H9 (cell line): ENCODE measurements around the gene MGST2. TPM values are rescaled to one million over a fixed set of nuclear protein-coding genes. Genes with fewer than 3 reads are reported as not detected.

Source experiments
- DNase-seq: peaks from one replicate; pipeline ENCODE4 v3.0.0-alpha.2; 2017
- H2AFZ ChIP-seq: one replicate; pipeline ENCODE4 v1.6.1; 2013; ENCODE audit warnings: mild to moderate bottlenecking, low read length, control low read depth, moderate library complexity
- H2AK5ac ChIP-seq: 2 replicates; pipeline ENCODE4 v1.6.1; 2013; ENCODE audit warnings: low read length, control low read depth, mixed read lengths; ENCODE audit not compliant: insufficient read length
- H2BK120ac ChIP-seq: one replicate; pipeline ENCODE4 v1.6.1; 2013; ENCODE audit warnings: low read depth, mild to moderate bottlenecking, low read length, control low read depth, inconsistent platforms; ENCODE audit not compliant: poor library complexity, severe bottlenecking
- H2BK12ac ChIP-seq: 2 replicates; pipeline ENCODE4 v1.6.1; 2013; ENCODE audit warnings: low read length, control low read depth, mixed read lengths, low read depth; ENCODE audit not compliant: insufficient read length
- H2BK15ac ChIP-seq: 2 replicates; pipeline ENCODE4 v1.6.1; 2013; ENCODE audit warnings: low read depth, low read length, control low read depth
- H2BK20ac ChIP-seq: one replicate; pipeline ENCODE4 v1.6.1; 2013; ENCODE audit warnings: low read depth, mild to moderate bottlenecking, low read length, control low read depth, inconsistent platforms; ENCODE audit not compliant: poor library complexity, severe bottlenecking
- H2BK5ac ChIP-seq: 2 replicates; pipeline ENCODE4 v1.6.1; 2013; ENCODE audit warnings: low read length, control low read depth, mixed read lengths; ENCODE audit not compliant: insufficient read length
- H3K14ac ChIP-seq: 2 replicates; pipeline ENCODE4 v1.6.1; 2013; ENCODE audit warnings: low read length, control low read depth; ENCODE audit not compliant: insufficient read depth
- H3K18ac ChIP-seq: 2 replicates; pipeline ENCODE4 v1.6.1; 2013; ENCODE audit warnings: low read depth, mild to moderate bottlenecking, mixed read lengths, low read length, control low read depth; ENCODE audit not compliant: insufficient read length
- H3K23ac ChIP-seq: 2 replicates; pipeline ENCODE4 v1.6.1; 2013; ENCODE audit warnings: low read length, control low read depth, mixed read lengths, low read depth; ENCODE audit not compliant: insufficient read length
- H3K23me2 ChIP-seq: 2 replicates; pipeline ENCODE4 v1.6.1; 2013; ENCODE audit warnings: low read depth, mild to moderate bottlenecking, mixed read lengths, low read length, control low read depth; ENCODE audit not compliant: insufficient read length, poor library complexity, severe bottlenecking
- H3K27ac ChIP-seq: 2 replicates; pipeline ENCODE4 v1.5.1; 2013; ENCODE audit warnings: low read length, control low read depth, mixed read lengths, low read depth; ENCODE audit not compliant: insufficient read length
- H3K27me3 ChIP-seq: 2 replicates; pipeline ENCODE4 v1.6.1; 2013; ENCODE audit warnings: low read length, control low read depth, inconsistent platforms; ENCODE audit not compliant: insufficient read depth
- H3K4ac ChIP-seq: 2 replicates; pipeline ENCODE4 v1.6.1; 2013; ENCODE audit warnings: low read depth, mild to moderate bottlenecking, control low read depth, inconsistent platforms, low read length, moderate library complexity
- H3K4me1 ChIP-seq: 2 replicates; pipeline ENCODE4 v1.6.1; 2013; ENCODE audit warnings: low read length, control low read depth, inconsistent platforms; ENCODE audit not compliant: insufficient read depth
- H3K4me2 ChIP-seq: 2 replicates; pipeline ENCODE4 v1.6.1; 2013; ENCODE audit warnings: low read length, control low read depth, mixed read lengths; ENCODE audit not compliant: insufficient read length, insufficient read depth
- H3K56ac ChIP-seq: 2 replicates; pipeline ENCODE4 v1.6.1; 2013; ENCODE audit warnings: low read depth, mild to moderate bottlenecking, mixed read lengths, low read length, control low read depth; ENCODE audit not compliant: insufficient read length
- H3K79me1 ChIP-seq: 2 replicates; pipeline ENCODE4 v1.6.1; 2013; ENCODE audit warnings: low read depth, mild to moderate bottlenecking, moderate library complexity, low read length, control low read depth, inconsistent platforms; ENCODE audit not compliant: insufficient read depth, poor library complexity, severe bottlenecking
- H3K79me2 ChIP-seq: 2 replicates; pipeline ENCODE4 v1.6.1; 2013; ENCODE audit warnings: low read length, control low read depth, inconsistent platforms; ENCODE audit not compliant: insufficient read depth
- H3K9ac ChIP-seq: 2 replicates; pipeline ENCODE4 v1.6.1; 2013; ENCODE audit warnings: low read length, control low read depth, mixed read lengths; ENCODE audit not compliant: insufficient read length; ENCODE audit errors: extremely low read depth
- H3K9me3 ChIP-seq: one replicate; pipeline ENCODE4 v1.6.1; 2013; ENCODE audit warnings: low read depth, low read length, inconsistent platforms; ENCODE audit not compliant: control insufficient read depth
- H3T11ph ChIP-seq: one replicate; pipeline ENCODE4 v1.6.1; 2013; ENCODE audit warnings: mild to moderate bottlenecking, low read length, control low read depth, inconsistent platforms
- H4K20me1 ChIP-seq: one replicate; pipeline ENCODE4 v1.6.1; 2013; ENCODE audit not compliant: control insufficient read depth, insufficient read length, insufficient read depth
- H4K5ac ChIP-seq: 2 replicates; pipeline ENCODE4 v1.6.1; 2013; ENCODE audit warnings: low read depth, mild to moderate bottlenecking, mixed read lengths, low read length, control low read depth; ENCODE audit not compliant: insufficient read length
- H4K8ac ChIP-seq: replicated peaks from 2 replicates; pipeline ENCODE4 v1.6.1; 2013; ENCODE audit warnings: low read length, control low read depth, mixed read lengths, low read depth; ENCODE audit not compliant: insufficient read length
- H4K91ac ChIP-seq: 2 replicates; pipeline ENCODE4 v1.6.1; 2013; ENCODE audit warnings: low read depth, mild to moderate bottlenecking, moderate library complexity, mixed read lengths, low read length, control low read depth; ENCODE audit not compliant: insufficient read length
- H3K27ac Mint-ChIP-seq, 3 experiments: 2 replicates in 2 of 3; 3 replicates in 1 of 3; pipeline ENCODE4 v1.8.0; 2020 to 2021; ENCODE audit warnings: mixed read lengths in 3 of 3, mild to moderate bottlenecking in 1 of 3, moderate library complexity in 1 of 3
- H3K27me3 Mint-ChIP-seq: 2 replicates; pipeline ENCODE4 v1.8.0; 2021; ENCODE audit warnings: low read depth, mild to moderate bottlenecking, moderate library complexity, mixed read lengths
- H3K36me3 Mint-ChIP-seq, 3 experiments: 2 replicates in 2 of 3; 3 replicates in 1 of 3; pipeline ENCODE4 v1.8.0; 2020 to 2021; ENCODE audit warnings: low read depth in 3 of 3, mixed read lengths in 3 of 3; ENCODE audit not compliant: insufficient read depth in 1 of 3
- H3K4me1 Mint-ChIP-seq, 2 experiments: 2 replicates each; pipeline ENCODE4 v1.8.0; 2020; ENCODE audit warnings: mixed read lengths in 2 of 2
- H3K4me3 Mint-ChIP-seq, 2 experiments: 2 replicates in 1 of 2; 3 replicates in 1 of 2; pipeline ENCODE4 v1.8.0; 2020 to 2021; ENCODE audit warnings: mild to moderate bottlenecking in 2 of 2, mixed read lengths in 2 of 2, moderate library complexity in 1 of 2
- H3K9me3 Mint-ChIP-seq, 2 experiments: 2 replicates in 1 of 2; 3 replicates in 1 of 2; pipeline ENCODE4 v1.8.0; 2020; ENCODE audit warnings: mild to moderate bottlenecking in 2 of 2, mixed read lengths in 2 of 2, moderate library complexity in 1 of 2
- CTCF ChIP-seq: fragments of 200-600 bp; sonication (generic); conservative IDR thresholded peaks from 3 replicates; pipeline ENCODE4 v1.8.0; 2021; ENCODE audit warnings: antibody characterized with exemption, mild to moderate bottlenecking
- WGBS: extraction: QIAGEN DNeasy Blood & Tissue Kit; methylation state at CpG from one replicate; pipeline ENCODE4 v1.1.7; 2013; ENCODE audit warnings: missing lambda C conversion rate, low lambda C conversion rate, mixed read lengths; ENCODE audit not compliant: insufficient read length; ENCODE audit errors: extremely low coverage; 5-methylcytosine and 5-hydroxymethylcytosine counted together
- total RNA-seq: library from RNA; stranded (reverse); gene quantifications from 2 replicates; pipeline ENCODE4 v1.2.1, GENCODE V29; 2021

MGST2 gene
- total RNA-seq, 1 experiment from 2014 or later = 6.4 TPM

DNA sequence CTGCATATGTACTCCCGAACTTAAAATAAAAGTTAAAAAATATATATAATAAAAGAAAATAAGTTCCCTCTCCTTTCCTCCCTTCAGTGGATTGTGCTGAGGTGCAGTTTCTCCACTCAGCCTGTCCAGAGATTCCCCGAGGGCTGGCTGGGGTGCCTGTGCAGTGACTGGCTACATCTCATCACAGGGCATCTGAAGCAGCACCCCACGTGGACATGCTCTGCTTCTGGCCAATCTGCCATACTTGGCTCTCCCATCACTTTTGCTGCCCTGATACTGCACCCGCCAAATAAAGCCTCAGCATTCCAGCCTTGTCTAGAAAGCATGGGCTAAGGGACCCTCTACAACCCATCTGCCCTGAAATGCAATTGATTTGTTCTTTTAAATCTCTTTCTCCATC lies 11.1 kb upstream of the MGST2 start:
- H3K27ac Mint-ChIP-seq = no peak overlapping the region
- Histone ChIP-seq H4K20me1 (peaks cover 3% of the 10 kb centered on the region), H2AK5ac (no peak overlapping the region), H2AFZ (no peak overlapping the region), H3K27me3 (no peaks in the 10 kb centered on the region), H3K79me2 (no peaks in the 10 kb centered on the region), H3K4me1 (peaks cover 3% of the 10 kb centered on the region), H3K23me2 (no peaks in the 10 kb centered on the region), H3K56ac (no peak overlapping the region), H3K23ac (no peak overlapping the region), H3K14ac (no peak overlapping the region), H2BK12ac (no peak overlapping the region), H2BK5ac (no peak overlapping the region), H3T11ph (no peak overlapping the region), H2BK20ac (no peak overlapping the region), H2BK15ac (no peak overlapping the region), H3K79me1 (no peaks in the 10 kb centered on the region), H2BK120ac (no peak overlapping the region), H3K4ac (no peak overlapping the region), H3K9me3 (no peaks in the 10 kb centered on the region), H3K18ac (no peak overlapping the region), H3K27ac (no peak overlapping the region), H4K91ac (no peak overlapping the region), H3K4me2 (no peak overlapping the region), H3K9ac (no peak overlapping the region), H4K8ac (no peak overlapping the region), H4K5ac (no peak overlapping the region)
- no peak for TF ChIP-seq CTCF
- DNase-seq = no peak
- no peak overlapping the region for H3K4me3 Mint-ChIP-seq
- H3K9me3 Mint-ChIP-seq = no peaks in the 10 kb centered on the region
- no peaks in the 10 kb centered on the region for H3K36me3 Mint-ChIP-seq
- H3K4me1 Mint-ChIP-seq = peaks cover 17 to 28% of the 10 kb centered on the region in 2 experiments
- peaks cover 26% of the 10 kb centered on the region for H3K27me3 Mint-ChIP-seq
- no CpG with 5 or more reads among the region's 4 CpGs for WGBS
